Measurements from ENCODE around the gene MFGE8. TPM values are rescaled to one million over a fixed set of nuclear protein-coding genes. Genes with fewer than 3 reads are reported as not detected.

MFGE8 gene
- total RNA-seq, 1 experiment from 2014 or later = 54.5 TPM

DNA sequence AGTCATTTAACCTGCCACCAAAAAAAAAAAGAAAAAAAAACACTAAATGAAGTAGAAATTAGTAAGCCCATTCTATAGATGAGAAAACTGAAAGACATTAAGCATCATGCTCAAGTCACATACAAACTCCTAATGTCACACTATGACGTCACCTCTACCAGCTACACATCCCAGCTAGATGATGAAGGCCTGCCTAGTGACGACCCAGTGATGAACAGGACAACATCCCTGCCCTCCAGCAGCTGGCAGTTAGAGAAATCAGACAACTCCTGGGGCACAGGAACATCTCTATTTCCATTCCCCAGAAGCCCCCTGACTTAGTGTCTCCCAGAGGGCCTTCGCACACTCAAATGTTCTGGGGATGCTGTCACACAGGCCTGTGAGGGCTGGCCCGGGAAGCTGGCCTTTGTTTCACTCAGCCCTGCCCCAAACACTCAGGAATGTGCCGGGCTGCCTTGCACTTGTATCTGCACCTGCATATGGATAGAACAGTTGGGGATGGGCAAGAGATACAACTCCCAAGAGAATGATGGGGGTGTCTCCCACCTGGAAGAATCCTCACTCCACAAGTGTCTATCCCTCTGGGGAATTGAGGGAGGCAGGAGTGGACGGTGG lies 10.9 kb downstream of the MFGE8 start:
- CTCF ChIA-PET = interaction anchor here (1.0 to 1.2 kb wide), 2 partner anchors 265 to 269 kb away, joined by 3 to 4 read pairs; no protein-coding TSS in a partner anchor
- intact Hi-C loops (cut with micrococcal nuclease; ENCODE audit: unreplicated experiment) = no loop called here
- TF ChIP-seq CTCF (conservative IDR thresholded peaks at IDR 0.05) = no peak
- TF ChIP-seq EZH2 (IDR thresholded peaks at IDR 0.05; ENCODE audit: low read depth) = no peak
- Histone ChIP-seq H4K20me1 (ENCODE audit: insufficient read depth) (no peaks in the 10 kb centered on the region), H3K9me2 (ENCODE audit: insufficient read depth) (no peaks in the 10 kb centered on the region), H2AFZ (no peak overlapping the region), H3K27me3 (ENCODE audit: insufficient read depth, low read depth) (no peaks in the 10 kb centered on the region), H3K4me2 (no peak overlapping the region), H3K4me1 (replicated peaks; ENCODE audit: insufficient read depth) (0 out of 2 replicates have a peak, but pooled peaks cover 3% of the 10 kb centered on the region), H3F3A (ENCODE audit: insufficient read depth, low read depth) (no peaks in the 10 kb centered on the region), H3K79me2 (ENCODE audit: low read depth) (no peaks in the 10 kb centered on the region), H3K9me3 (ENCODE audit: insufficient read depth, low read depth) (no peaks in the 10 kb centered on the region), H3K36me3 (ENCODE audit: low read depth) (no peaks in the 10 kb centered on the region), H3K4me3 (no peak overlapping the region), H3K27ac (no peak overlapping the region)
- POLR2A ChIA-PET (ENCODE audit: unreplicated experiment) = no interaction called here
- no TSS peak for BruUV-seq (replicated peaks)
- no peak for DNase-seq

- H3K4me2 ChIP-seq = no peak overlapping the region
- no peaks in the 10 kb centered on the region for H3K9me3 ChIP-seq (ENCODE audit: insufficient read depth, low read depth)
- ChIA-PET CTCF (interaction anchor here (0.5 to 1.0 kb wide), 2 partner anchors 266 to 305 kb away, joined by 3 to 4 read pairs; no protein-coding TSS in a partner anchor), POLR2A (ENCODE audit: unreplicated experiment) (no interaction called here)
- H3K36me3 ChIP-seq (ENCODE audit: low read depth) = no peaks in the 10 kb centered on the region
- H3K4me3 ChIP-seq = no peak overlapping the region
- H3K27ac ChIP-seq = no peak overlapping the region
- DNase-seq = no peak
- 0 out of 2 replicates have a peak, but pooled peaks cover 3% of the 10 kb centered on the region for H3K4me1 ChIP-seq (replicated peaks; ENCODE audit: insufficient read depth)
- no TSS peak for BruUV-seq (replicated peaks)
- H3K27me3 ChIP-seq (ENCODE audit: insufficient read depth, low read depth) = no peaks in the 10 kb centered on the region
- TF ChIP-seq CTCF (conservative IDR thresholded peaks at IDR 0.05) = no peak
- TF ChIP-seq EZH2 (IDR thresholded peaks at IDR 0.05; ENCODE audit: low read depth) = no peak
- no peaks in the 10 kb centered on the region for H3K9me2 ChIP-seq (ENCODE audit: insufficient read depth)
- no peaks in the 10 kb centered on the region for H3K79me2 ChIP-seq (ENCODE audit: low read depth)
- no peaks in the 10 kb centered on the region for H3F3A ChIP-seq (ENCODE audit: insufficient read depth, low read depth)
- intact Hi-C loops (cut with micrococcal nuclease; ENCODE audit: unreplicated experiment) = no loop called here
- H2AFZ ChIP-seq = no peak overlapping the region
- H4K20me1 ChIP-seq (ENCODE audit: insufficient read depth) = no peaks in the 10 kb centered on the region
Measured at GRCh38 chr15:88901508-88902220, 11.5 kb downstream of the MFGE8 start.

- H3K36me3 ChIP-seq (ENCODE audit: low read depth) = no peaks in the 10 kb centered on the region
- no peaks in the 10 kb centered on the region for H4K20me1 ChIP-seq (ENCODE audit: insufficient read depth)
- H3K4me2 ChIP-seq = no peak overlapping the region
- H3K4me3 ChIP-seq = no peak overlapping the region
- H3K27ac ChIP-seq = no peak overlapping the region
- TF ChIP-seq EZH2 (IDR thresholded peaks at IDR 0.05; ENCODE audit: low read depth) (no peak), CTCF (conservative IDR thresholded peaks at IDR 0.05) (no peak)
- intact Hi-C loops (cut with micrococcal nuclease; ENCODE audit: unreplicated experiment) = no loop called here
- H3K79me2 ChIP-seq (ENCODE audit: low read depth) = no peaks in the 10 kb centered on the region
- BruUV-seq (replicated peaks) = no TSS peak
- H3K27me3 ChIP-seq (ENCODE audit: insufficient read depth, low read depth) = no peaks in the 10 kb centered on the region
- H3K4me1 ChIP-seq (replicated peaks; ENCODE audit: insufficient read depth) = 0 out of 2 replicates have a peak, but pooled peaks cover 3% of the 10 kb centered on the region
- no peaks in the 10 kb centered on the region for H3K9me2 ChIP-seq (ENCODE audit: insufficient read depth)
- H3K9me3 ChIP-seq (ENCODE audit: insufficient read depth, low read depth) = no peaks in the 10 kb centered on the region
- no peak overlapping the region for H2AFZ ChIP-seq
- H3F3A ChIP-seq (ENCODE audit: insufficient read depth, low read depth) = no peaks in the 10 kb centered on the region
- ChIA-PET POLR2A (ENCODE audit: unreplicated experiment) (no interaction called here), CTCF (interaction anchor here (0.5 to 1.0 kb wide), 2 partner anchors 116 to 306 kb away, joined by 4 to 5 read pairs; no protein-coding TSS in a partner anchor)
- no peak for DNase-seq
Measured at GRCh38 chr15:88900982-88901418, 12.2 kb downstream of the MFGE8 start.

Data from PC-9 (cell line).